DMS114 treated with DMSO at 0.1 percent for 48 hours (cell line): ENCODE data around the gene PRLH.

Experiments
- DNase-seq: peaks from one replicate; lab custom pipeline; 2025; ENCODE audit not compliant: unreplicated experiment; lab: John Stamatoyannopoulos, UW

PRLH gene

GRCh38 chr2:237566401-237567235, at the start of gene PRLH:
Gene PRLH, plus strand, starts transcription at chr2:237566574. Its CDS starts 0 bp downstream, at chr2:237566574.
- DNase-seq: no peak

- no peak for DNase-seq
Observed at GRCh38 chr2:237517163-237517562, 49.2 kb upstream of the PRLH start.

- no peak for DNase-seq
Observed at GRCh38 chr2:237517990-237518389, 48.4 kb upstream of the PRLH start.

GRCh38 chr2:237519506-237520245, 46.7 kb upstream of the PRLH start:
- no peak for DNase-seq

- DNase-seq: no peak
Observed at GRCh38 chr2:237520290-237520689, 46.1 kb upstream of the PRLH start.

GRCh38 chr2:237524631-237525030, 41.7 kb upstream of the PRLH start:
- DNase-seq: no peak

GRCh38 chr2:237525559-237526157, 40.7 kb upstream of the PRLH start:
- no peak for DNase-seq

GRCh38 chr2:237527233-237527632, 39.1 kb upstream of the PRLH start:
- no peak for DNase-seq

- no peak for DNase-seq
Observed at GRCh38 chr2:237527766-237528165, 38.6 kb upstream of the PRLH start.

GRCh38 chr2:237529452-237530402, 36.6 kb upstream of the PRLH start:
- DNase-seq: no peak

GRCh38 chr2:237530472-237531433, 35.6 kb upstream of the PRLH start:
- no peak for DNase-seq

- DNase-seq: no peak
Observed at GRCh38 chr2:237532160-237532559, 34.2 kb upstream of the PRLH start.

GRCh38 chr2:237533668-237534161, 32.7 kb upstream of the PRLH start:
- no peak for DNase-seq

- no peak for DNase-seq
Observed at GRCh38 chr2:237534380-237534779, 32.0 kb upstream of the PRLH start.

GRCh38 chr2:237535385-237536082, 30.8 kb upstream of the PRLH start:
- no peak for DNase-seq

- no peak for DNase-seq
Observed at GRCh38 chr2:237536083-237536415, 30.3 kb upstream of the PRLH start.

- DNase-seq: no peak
Observed at GRCh38 chr2:237536617-237537016, 29.8 kb upstream of the PRLH start.

GRCh38 chr2:237538001-237538720, 28.2 kb upstream of the PRLH start:
- no peak for DNase-seq
